ENCODE results near the gene ADGRD1. TPM values are rescaled to one million over a fixed set of nuclear protein-coding genes. Genes with fewer than 3 reads are reported as not detected.

The ADGRD1 gene
- total RNA-seq, 1 experiment from 2014 or later, result not detected

- no peak for DNase-seq (ENCODE audit: low read depth)
Measured at GRCh38 chr12:131135786-131136538, 182.3 kb downstream of the ADGRD1 start.

- DNase-seq (ENCODE audit: low read depth), result no peak
Measured at GRCh38 chr12:131136539-131136872, 182.8 kb downstream of the ADGRD1 start.

- no peak for DNase-seq (ENCODE audit: low read depth)
Measured at GRCh38 chr12:131137009-131137835, 183.5 kb downstream of the ADGRD1 start.

- DNase-seq (ENCODE audit: low read depth), result peak; percentile 52
Measured at GRCh38 chr12:131137836-131138637, 184.3 kb downstream of the ADGRD1 start.

GRCh38 chr12:131138638-131139362 lies 185.1 kb downstream of the ADGRD1 start:
- DNase-seq (ENCODE audit: low read depth), result no peak

GRCh38 chr12:131139363-131140068 lies 185.8 kb downstream of the ADGRD1 start:
- DNase-seq (ENCODE audit: low read depth), result no peak

- no peak for DNase-seq (ENCODE audit: low read depth)
Measured at GRCh38 chr12:131140069-131140435, 186.3 kb downstream of the ADGRD1 start.

GRCh38 chr12:131140697-131141096 lies 187.0 kb downstream of the ADGRD1 start:
- no peak for DNase-seq (ENCODE audit: low read depth)

GRCh38 chr12:131141514-131141913 lies 187.8 kb downstream of the ADGRD1 start:
- no peak for DNase-seq (ENCODE audit: low read depth)

- peak; percentile 19 for DNase-seq (ENCODE audit: low read depth)
Measured at GRCh38 chr12:131142891-131143657, 189.4 kb downstream of the ADGRD1 start.

- DNase-seq (ENCODE audit: low read depth), result no peak
Measured at GRCh38 chr12:131146173-131146675, 192.5 kb downstream of the ADGRD1 start.

GRCh38 chr12:131147293-131147692 lies 193.6 kb downstream of the ADGRD1 start:
- no peak for DNase-seq (ENCODE audit: low read depth)

- no peak for DNase-seq (ENCODE audit: low read depth)
Measured at GRCh38 chr12:131147894-131148293, 194.2 kb downstream of the ADGRD1 start.

- DNase-seq (ENCODE audit: low read depth), result no peak
Measured at GRCh38 chr12:131151558-131152345, 198.0 kb downstream of the ADGRD1 start.

GRCh38 chr12:131152587-131152986 lies 198.9 kb downstream of the ADGRD1 start:
- no peak for DNase-seq (ENCODE audit: low read depth)

- no peak for DNase-seq (ENCODE audit: low read depth)
Measured at GRCh38 chr12:131153016-131153415, 199.3 kb downstream of the ADGRD1 start.

GRCh38 chr12:131153956-131154355 lies 200.2 kb downstream of the ADGRD1 start:
- DNase-seq (ENCODE audit: low read depth), result no peak

GRCh38 chr12:131155131-131155530 lies 201.4 kb downstream of the ADGRD1 start:
- no peak for DNase-seq (ENCODE audit: low read depth)

- no peak for DNase-seq (ENCODE audit: low read depth)
Measured at GRCh38 chr12:131157743-131158142, 204.0 kb downstream of the ADGRD1 start.
